Fibroblast of skin of back (primary cell): ENCODE measurements around the gene IFIT1B. TPM values are rescaled to one million over a fixed set of nuclear protein-coding genes. Genes with fewer than 3 reads are reported as not detected.
"Not testable (repeated sequence)": the region's sequence is repeated elsewhere in the genome, so short reads cannot be mapped to it uniquely, and the experiment has no call there.

Experiments
- DNase-seq: peaks from one replicate; pipeline ENCODE4 v3.0.0-alpha.2; 2013
- polyA plus RNA-seq, 2 experiments: library from polyadenylated mRNA; unstranded; fragments of 120-200 nt; gene quantifications; one replicate each; pipeline ENCODE4 v1.2.1, GENCODE V29; 2013; ENCODE audit not compliant: insufficient read length in 2 of 2

The IFIT1B gene, protein sequence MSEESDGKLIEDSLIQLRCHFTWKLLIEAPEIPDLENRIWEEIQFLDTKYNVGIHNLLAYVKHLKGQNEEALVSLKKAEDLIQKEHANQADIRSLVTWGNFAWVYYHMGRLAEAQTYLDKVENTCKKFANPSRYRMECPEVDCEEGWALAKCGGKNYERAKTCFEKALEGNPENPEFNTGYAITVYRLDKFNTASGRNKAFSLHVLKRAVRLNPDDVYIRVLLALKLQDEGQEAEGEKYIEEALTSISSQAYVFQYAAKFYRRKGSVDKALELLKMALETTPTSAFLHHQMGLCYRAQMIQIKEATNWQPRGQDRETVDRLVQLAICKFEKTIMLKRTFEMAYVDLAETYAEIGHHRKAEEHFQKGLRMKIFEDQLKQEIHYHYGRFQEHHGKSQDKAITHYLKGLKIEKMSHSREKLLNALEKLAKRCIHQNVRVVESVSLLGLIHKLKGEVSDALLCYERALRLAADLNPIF
- polyA plus RNA-seq (2013, experiment 1 of 2; ENCODE audit: insufficient read length): not detected
- polyA plus RNA-seq (2013, experiment 2 of 2; ENCODE audit: insufficient read length): not detected

DNA sequence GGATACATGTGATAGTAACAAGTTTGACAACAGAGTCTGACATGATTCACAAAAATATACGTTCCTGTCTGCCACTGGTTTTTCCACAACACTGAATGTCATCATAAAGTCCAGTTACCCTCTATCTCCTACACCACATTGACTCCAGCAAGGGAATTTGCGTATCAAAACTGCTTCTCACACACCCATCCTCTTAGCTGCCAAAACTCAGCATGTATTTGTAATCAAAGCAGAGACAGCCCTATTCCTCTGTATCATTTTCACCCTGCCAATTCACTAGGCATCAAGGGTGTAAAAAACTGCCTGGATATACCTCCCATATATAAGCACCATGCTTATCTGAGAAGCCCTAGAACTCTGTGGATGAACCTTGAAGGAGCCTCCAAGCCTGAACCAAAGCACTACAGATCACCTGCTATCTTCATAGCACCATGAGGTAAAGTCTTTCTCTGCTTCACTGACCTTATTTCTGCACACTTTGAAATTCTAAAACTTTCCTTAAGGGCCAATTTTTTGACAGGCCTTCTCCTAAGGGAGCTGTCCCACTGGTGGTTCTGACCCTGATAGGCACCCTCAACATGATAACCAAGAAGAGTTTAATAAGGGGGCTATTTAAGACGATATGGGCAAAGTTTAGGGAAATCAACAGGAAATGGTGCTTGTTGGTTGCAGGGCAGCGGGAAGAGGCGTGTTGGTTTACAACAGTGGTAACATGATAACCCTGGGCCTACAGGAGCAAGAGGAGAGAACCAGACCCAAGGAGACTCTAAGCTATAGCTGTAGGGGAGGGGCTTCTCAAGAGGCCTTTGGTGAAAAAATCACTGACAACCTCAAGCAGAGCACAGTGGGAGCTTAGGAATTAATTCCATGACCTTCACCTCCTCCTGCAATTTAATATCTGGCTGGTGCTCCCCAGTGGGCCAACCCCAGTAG is at the start of gene IFIT1B:
Gene IFIT1B (plus strand): TSS at position 352 of the 933 bp plus-strand sequence. CDS start 80 bp downstream, at position 432.
- DNase-seq: no peak

DNA sequence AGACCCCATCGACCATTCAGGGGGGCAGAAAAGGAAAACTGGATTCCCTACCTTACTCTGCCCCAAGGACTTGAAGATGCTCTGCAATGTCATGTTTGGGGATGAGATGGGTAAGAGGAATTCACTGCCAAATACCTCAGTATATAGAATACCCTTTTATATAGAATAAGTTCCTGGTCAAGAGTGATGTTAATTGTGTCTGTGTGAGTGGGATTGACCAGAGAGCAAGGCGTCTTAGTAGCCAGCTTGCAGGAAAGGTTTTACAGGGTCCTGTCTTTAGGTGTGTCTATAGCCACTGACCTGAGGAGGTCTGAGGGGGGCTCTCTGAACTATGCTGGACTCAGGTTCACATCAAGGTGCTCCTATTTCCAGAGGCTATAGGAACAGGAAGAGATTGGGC is 48.7 kb upstream of the IFIT1B start:
- DNase-seq: no peak

DNA sequence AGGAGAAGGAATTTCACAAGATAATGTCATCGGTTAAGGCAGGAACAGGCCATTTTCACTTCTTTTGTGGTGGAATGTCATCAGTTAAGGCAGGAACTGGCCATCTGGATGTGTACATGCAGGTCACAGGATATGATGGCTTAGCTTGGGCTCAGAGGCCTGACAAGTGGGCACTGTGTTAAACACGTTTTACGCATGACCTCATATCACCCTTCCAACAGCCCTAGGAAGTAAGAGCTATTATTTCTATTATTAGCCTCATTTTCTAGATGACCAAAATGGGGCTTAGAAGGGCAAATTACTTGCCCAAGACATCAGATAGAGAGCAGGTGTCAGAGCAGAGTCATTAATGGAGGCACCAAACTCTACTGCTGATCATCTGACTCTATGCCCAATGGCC is 47.8 kb upstream of the IFIT1B start:
- DNase-seq: not testable (repeated sequence)

DNA sequence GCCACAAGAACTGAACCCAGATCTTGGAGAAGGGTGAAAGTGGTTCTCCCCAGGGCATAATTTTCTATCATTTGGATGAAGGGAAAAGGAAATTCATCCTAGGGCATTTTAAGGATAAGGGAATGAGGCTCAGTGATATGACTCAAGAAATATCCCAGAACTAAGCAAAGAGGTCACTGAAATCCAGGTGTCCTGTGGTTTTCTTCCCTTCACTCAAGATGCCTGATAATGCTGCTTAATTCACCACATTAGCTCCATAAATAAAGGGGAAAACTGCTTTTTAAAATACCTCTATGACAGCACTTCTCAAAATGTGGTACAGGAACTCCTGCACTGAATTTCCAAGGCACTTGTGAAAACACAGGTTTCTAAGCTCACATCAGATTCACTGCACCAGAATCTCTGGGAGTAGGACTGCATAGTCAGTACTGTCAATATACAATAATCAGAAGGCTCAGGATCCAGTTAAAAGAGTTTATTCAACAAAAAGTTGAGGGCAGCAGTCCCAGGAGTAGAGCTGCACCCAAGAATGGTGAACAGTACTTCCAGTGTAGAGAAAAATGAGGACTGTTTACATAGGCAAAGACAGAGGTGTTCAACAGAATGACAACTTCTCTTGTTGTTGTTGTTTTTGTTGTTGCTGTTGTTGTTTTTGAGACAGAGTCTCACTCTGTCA is 47.2 kb upstream of the IFIT1B start:
- no peak for DNase-seq

DNA sequence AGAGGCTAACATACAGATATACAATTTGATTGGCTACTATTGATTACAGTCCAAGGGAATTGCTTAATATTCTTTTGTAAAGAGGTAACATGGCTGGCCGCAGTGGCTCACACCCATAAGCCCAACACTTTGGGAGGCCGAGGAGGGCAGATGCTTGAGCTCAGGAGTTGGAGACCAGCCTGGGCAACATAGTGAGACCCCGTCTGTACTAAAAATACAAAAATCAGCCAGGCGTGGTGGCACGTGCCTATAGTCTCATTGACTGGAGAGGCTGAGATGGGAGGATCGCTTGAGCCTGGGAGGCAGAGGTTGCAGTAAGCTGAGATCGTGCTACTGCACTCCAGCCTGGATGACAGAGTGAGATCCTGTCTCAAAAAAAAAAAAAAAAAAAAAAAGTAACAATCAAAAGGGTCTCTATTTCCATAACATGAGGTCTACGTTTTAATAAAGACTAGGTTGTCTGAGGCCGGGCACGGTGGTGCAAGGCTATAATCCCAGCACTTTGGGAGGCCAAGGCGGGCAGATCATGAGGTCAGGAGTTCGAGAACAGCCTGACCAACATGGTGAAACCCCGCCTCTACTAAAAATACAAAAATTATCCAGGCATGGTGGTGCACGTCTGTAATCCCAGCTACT is 46.3 kb upstream of the IFIT1B start:
- DNase-seq: not testable (repeated sequence)

DNA sequence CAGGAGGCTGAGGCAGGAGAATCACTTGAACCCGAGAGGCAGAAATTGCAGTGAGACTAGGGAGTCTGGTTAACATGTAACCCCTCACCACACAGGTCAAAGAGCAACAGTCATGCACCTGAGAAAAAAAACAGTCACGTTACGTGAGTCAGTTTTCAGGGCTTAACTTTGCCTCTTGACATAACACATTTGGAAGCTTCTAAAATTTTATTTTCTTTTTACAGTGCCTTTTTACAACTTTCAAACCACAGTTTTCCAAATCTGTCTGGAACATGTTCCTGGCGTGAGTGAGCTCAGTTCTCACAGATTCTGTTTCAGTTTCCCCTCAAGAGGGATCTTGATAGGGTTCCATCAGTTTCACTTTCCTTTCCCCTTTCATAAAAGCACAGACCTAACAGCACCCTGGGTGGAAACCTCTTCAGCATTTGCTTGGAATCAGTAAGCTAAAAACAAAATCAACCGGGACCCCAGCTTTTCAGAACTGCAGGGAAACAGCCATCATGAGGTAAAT is 45.7 kb upstream of the IFIT1B start:
- peak; percentile 49 for DNase-seq

DNA sequence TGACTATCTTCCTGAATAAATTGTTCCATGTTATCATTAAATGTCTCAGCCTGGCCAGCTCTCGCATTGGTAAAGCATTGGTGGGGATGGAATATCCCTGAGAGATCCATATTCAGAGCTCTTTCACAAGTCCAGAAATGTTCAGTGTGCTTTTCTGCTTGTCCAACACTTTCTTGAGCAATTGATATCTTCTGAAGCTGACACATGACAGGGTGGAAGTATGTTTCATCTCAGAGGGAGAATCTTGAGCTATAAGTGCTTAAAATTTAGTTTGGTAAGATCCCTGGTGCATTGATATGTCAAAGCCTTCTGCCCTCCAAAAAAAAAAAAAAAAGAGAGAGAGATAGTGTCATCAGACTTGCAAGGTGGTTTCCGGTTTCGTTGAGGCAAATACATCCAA is 42.6 kb upstream of the IFIT1B start:
- DNase-seq: no peak

DNA sequence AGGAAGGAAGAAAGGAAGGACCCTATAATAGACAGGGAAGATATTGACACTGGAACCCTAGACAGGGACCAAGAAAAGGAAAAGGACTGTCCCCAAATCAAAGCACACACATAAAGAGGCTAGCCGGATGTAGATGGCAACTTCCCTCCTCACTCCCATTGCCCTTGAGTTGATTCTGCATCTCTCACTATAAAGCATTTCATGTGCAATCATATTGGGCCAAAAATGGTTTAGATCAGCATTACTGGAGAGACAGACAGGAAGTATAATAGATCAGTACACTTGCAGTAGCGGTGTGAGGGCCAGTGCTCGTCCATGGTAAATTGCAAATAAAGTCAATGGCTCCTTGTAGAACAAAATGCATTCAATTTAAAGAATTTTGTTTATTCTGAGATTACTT is 41.6 kb upstream of the IFIT1B start:
- no peak for DNase-seq

DNA sequence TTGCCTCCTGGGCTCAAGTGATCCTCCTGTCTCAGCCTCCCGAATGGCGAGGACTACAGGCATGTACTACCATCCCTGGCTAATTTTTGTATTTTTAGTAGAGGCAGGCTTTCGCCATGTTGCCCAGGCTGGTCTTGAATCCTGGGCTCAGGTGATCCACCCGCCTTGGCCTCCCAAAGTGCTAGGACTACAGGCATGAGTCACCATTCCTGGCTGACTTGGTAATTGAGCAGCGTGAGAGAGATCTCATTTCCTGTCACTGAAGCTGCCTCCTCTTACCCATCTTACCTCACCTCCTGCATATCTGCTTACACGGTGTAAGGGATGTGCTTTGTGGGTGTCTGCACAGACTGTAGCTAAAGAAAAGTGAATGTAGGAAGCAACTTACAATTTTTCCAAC is 40.4 kb upstream of the IFIT1B start:
- DNase-seq: peak; percentile 64

DNA sequence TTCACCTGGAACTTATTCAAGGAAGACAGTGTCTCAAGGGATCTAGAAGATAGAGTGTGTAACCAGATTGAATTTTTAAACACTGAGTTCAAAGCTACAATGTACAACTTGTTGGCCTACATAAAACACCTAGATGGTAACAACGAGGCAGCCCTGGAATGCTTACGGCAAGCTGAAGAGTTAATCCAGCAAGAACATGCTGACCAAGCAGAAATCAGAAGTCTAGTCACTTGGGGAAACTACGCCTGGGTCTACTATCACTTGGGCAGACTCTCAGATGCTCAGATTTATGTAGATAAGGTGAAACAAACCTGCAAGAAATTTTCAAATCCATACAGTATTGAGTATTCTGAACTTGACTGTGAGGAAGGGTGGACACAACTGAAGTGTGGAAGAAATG is 39.1 kb upstream of the IFIT1B start:
- DNase-seq: no peak

DNA sequence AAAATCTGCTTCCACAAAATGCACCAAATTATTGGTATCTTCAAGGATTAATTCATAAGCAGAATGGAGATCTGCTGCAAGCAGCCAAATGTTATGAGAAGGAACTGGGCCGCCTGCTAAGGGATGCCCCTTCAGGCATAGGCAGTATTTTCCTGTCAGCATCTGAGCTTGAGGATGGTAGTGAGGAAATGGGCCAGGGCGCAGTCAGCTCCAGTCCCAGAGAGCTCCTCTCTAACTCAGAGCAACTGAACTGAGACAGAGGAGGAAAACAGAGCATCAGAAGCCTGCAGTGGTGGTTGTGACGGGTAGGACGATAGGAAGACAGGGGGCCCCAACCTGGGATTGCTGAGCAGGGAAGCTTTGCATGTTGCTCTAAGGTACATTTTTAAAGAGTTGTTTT is 38.0 kb upstream of the IFIT1B start:
- DNase-seq: no peak

DNA sequence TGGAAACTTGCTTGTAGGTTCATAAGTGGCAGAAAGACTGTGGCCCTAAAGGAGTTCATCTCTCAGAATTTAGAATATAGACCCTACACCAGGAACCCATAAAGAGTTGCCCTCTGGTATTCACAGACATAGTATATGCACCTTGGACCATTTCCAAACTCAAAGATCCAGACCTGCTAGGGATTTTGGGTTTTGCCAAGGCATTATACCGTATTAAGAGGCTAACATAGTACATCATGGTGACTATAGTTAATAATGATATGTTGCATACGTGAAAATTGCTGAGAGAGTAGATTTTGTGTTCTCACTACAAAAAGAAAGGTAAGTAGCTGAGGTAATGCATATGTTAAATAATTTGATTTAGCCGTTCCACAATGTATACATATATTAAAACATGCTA is 36.2 kb upstream of the IFIT1B start:
- DNase-seq: no peak

DNA sequence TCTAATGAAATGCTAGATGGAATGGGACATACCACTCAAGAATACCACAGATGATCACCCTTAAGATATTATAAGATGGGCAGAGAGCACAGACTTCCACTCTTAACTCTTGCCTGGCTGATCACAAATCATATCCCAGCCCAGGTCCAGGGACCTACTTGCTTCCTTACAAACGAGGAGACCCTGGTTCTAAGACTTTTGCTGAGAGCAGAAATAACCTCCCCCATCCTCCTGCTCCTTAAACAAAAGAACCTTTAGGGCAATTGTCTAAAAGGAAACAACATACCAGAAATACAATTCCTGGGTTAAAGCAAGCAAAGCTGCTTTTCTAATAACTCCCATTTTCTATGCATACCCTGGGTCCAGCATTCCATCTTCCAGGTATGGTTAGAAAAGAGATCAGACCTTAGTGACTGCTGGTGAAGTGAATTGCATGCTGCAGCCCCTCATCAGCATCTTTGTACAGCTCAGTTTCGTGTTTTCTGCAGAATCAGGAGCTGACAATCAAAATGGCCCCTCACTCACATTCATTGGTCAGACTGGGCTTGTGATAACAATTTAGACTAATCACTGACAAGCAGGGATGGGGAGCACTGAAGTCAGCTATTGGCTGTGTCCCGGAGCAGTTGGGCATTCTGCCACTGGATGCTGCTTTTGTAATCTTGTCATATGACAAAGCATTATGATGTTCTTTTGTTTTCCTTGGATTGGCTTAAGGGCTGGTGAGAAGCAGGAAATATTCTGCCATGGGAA is 35.5 kb upstream of the IFIT1B start:
- peak; percentile 75 for DNase-seq

DNA sequence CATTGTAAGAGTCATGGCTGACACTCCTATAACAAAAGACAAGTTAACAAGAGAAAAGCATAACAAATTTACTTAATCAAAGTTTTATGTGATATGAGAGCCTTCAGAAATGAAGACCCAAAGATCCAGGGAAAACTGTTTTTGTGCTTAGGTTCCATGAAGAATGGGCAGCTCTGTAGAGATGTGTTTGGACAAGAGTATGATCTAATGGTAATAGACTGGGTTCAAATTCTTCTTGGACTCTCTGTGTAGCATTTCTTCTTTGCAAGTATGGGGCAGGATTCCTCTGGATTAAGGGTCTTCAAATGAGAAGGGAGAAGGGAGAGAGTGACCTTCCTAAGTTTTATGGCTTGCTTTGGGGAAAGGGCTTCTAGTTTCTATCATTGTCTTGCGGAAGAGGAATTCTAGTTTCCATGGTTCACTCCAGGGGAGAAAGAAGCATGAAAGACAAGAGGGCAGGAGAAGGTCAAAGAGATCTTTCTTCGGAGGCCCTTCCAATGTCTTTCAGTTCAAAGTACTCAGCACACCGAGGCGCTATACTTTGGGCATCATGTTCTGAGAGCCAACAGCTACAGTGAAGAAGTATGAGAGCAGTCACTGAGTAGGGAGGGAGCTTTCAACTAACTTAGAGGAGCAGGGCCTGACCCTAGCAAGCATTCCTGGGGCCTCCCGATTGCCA is 34.6 kb upstream of the IFIT1B start:
- no peak for DNase-seq

DNA sequence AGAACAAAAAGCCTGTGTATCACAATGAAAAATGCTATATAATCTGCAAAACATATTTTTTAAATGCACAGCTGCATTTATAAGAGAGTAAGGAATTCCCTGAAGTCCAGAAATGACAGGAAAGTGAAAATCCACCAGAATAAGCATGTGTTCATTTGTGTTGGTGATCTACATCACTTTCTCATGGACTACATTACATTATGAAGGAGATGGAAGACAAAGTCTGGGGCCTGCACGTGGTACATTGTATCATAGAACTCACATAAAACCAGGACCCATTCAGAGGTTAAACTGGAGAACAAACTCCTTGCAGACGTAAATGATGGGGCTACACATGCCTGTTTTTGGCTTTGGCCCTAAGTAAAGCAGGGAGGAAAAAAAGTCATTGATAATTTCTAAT is 33.7 kb upstream of the IFIT1B start:
- no peak for DNase-seq

DNA sequence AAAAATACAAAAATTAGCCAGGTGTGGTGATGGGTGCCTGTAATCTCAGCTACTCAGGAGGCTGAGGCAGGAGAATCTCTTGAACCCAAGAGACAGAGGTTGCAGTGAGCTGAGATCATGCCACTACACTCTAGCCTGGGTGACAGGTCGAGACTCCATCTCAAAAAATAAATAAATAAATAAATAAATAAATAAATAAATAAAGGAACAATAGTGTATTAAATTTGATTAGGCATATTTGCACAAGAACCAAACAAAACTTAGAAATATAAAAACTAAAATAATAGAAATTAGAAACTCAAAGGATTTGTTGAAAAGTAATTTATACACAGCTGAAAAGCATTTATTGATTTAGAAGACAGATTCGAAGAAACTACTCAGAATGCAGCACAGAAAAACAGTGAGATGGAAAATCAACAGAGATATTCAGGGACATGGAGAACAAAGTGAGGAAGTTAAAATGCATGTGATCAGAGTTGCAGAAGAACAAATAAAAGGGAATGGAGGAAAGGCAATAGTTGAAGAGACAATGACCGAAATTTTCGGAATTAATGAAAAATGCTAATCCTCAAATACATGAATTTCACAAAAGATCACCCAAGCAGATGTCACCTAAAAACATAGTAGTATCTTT is 32.4 kb upstream of the IFIT1B start:
- DNase-seq: no peak

DNA sequence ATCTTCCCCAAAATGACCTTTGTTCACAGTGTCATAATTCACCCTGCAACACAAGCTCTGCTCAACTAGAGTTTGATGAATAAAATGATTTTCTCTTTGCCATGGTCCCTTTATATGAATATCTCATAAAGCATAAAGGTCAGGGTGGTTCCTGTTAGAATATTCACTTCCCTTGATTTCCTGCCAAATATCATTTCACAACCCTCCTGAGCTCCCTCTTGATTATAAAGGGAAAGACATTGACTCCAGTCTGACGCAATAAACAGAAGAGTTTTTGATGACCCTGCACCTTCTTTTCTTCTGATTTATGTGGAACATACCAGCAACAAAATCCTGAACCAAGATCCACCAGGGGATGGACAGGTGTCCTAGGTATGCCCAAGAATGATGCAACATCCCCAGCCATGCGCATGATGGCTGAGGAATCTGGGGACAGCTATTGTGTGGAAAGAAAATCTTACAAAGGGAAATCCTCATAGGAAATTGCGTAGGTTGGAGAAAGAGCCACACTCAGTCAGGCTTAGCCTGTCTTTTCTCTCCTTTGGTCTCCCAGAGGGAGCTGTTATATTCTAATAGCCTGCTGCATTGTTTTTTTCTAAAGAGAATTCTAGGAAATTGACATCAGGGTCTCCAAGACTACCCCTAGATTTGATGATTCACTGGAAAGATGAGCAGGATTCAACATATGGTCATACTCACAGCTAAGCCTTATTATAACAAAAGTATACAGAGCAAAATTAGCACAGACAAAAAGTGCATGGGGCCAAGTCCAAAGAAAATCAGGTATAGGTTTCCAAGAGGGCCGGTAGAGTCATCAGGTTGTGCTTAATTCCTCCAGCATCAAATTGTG is 31.2 kb upstream of the IFIT1B start:
- no peak for DNase-seq

DNA sequence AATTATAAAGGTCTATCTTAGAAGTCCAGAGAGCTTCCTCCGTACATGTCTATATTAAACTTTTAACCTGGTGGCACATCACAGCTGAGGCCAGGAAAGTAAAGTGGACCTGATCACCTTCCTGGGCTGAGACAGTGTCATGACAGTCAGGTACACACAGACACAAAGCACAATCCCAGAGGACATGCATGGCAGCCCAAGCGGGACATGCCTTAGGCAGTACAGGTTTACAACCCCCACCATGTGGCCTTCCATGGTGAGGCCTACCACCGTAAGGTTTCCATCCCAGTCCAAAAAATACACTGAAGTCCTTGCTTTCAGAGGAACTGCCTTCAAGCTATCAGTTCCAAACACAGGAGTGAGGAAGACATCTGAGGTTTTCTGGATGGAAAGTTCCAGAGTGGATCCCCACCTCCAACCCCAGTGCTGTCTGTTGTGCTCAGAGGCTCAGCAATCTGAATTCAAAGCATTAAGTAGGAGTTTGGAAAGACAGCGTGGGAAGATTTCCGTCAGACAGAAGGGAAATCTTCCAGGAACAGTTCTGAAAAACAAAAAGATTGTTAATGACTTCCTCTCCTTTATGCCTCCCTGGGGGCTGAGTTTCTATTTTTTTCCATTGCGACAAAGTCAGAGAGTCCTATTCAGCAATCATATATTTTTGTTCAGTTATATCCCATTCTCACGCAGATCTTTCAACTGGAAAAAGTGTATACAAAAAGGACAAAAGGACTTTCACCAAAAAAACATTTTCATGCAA is 30.0 kb upstream of the IFIT1B start:
- DNase-seq: no peak
